ENCODE data around the gene NATD1. TPM values are rescaled to one million over a fixed set of nuclear protein-coding genes. Genes with fewer than 3 reads are reported as not detected.
A peak's percentile ranks its signal among the peaks of the same experiment; 100 is the strongest.

NATD1 gene
- total RNA-seq, 2 donors from 2014 or later = 15.4 to 17.0 TPM

DNA sequence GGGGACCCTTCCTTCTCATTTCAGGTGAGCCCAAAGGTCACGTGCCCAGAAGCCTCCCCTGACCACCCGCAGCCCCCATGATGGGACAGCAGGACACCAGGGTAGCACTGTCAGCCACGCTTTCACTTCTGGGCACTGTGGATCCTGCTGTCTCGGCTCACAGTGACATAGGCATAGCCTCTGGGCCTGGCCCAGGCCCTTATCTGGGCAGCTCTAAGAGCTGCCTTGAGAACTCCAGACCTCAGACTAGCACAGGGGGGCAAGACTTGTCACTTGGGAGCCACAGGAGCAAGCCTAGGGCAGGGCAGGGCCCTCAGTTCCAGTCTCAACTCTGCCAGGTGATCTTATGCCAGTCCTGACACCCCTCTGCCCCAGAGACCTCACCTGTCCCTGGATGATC, 4.7 kb downstream of the NATD1 start:
- Histone ChIP-seq H3K9me3 (no peaks in the 10 kb centered on the region), H3K27me3 (no peaks in the 10 kb centered on the region), H3K4me1 (peaks cover 0 to 59% of the 10 kb centered on the region in 2 donors), H3K4me3 (no peak overlapping the region), H3K27ac (peak overlapping the region; percentile 24 to 47), H3K36me3 (no peaks in the 10 kb centered on the region)
- TF ChIP-seq, protein P1, sequence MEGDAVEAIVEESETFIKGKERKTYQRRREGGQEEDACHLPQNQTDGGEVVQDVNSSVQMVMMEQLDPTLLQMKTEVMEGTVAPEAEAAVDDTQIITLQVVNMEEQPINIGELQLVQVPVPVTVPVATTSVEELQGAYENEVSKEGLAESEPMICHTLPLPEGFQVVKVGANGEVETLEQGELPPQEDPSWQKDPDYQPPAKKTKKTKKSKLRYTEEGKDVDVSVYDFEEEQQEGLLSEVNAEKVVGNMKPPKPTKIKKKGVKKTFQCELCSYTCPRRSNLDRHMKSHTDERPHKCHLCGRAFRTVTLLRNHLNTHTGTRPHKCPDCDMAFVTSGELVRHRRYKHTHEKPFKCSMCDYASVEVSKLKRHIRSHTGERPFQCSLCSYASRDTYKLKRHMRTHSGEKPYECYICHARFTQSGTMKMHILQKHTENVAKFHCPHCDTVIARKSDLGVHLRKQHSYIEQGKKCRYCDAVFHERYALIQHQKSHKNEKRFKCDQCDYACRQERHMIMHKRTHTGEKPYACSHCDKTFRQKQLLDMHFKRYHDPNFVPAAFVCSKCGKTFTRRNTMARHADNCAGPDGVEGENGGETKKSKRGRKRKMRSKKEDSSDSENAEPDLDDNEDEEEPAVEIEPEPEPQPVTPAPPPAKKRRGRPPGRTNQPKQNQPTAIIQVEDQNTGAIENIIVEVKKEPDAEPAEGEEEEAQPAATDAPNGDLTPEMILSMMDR (IDR thresholded peaks at IDR 0.05) = no peak
- no peak for DNase-seq (ENCODE audit: low spot score)

DNA sequence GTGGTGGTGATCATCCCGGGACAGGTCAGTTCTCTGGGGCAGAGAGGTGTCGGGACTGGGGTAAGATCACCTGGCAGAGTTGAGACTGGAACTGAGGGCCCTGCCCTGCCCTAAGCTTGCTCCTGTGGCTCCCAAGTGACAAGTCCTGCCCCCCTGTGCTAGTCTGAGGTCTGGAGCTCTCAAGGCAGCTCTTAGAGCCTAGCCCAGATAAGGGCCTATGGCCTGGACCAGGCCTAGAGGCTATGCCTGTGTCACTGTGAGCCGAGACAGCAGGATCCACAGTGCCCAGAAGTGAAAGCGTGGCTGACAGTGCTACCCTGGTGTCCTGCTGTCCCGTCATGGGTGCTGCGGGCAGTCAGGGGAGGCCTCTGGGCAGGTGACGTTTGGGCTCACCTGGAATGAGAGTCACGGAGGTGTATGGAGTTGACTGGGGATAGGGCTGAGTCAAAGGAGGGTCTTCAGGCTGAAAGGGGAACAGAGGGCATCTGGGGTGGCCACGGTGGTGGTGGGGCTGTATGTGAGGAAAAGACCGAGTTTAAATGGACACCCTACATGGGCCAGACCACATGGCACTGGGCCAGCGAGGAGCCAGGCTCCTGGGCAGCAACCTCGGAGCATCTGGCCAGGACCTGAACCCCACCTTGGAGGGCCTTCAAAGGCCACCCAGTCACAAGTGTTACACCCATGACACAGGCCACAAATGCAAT, 5.5 kb downstream of the NATD1 start:
- H3K4me1 ChIP-seq = peaks cover 0 to 66% of the 10 kb centered on the region in 2 donors
- DNase-seq (ENCODE audit: low spot score) = no peak
- TF ChIP-seq, protein P1 (IDR thresholded peaks at IDR 0.05) = no peak

DNA sequence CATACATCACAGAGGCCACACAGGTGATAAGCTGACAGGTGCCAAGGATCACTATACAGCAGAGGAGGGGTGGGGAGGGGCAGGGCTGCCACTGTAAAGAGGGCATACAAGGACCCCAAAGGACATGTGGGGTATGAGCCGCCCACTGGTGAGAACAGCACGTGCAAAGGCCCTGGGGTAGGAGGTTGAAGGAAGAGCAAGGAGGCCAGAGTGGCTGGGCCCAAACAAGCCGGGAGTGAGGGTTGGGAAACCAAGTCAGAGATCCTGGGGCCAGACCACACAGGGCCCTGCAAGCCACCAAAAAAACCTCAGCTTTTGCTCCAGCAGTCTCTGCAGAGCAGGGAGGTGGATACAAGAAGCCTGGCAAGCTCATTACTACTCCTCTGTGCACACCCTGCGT, 6.5 kb downstream of the NATD1 start:
- Histone ChIP-seq H3K27ac (peak overlapping the region in 1 of 2 donors; percentile 48), H3K4me1 (peaks cover 0 to 65% of the 10 kb centered on the region in 2 donors), H3K27me3 (no peaks in the 10 kb centered on the region), H3K4me3 (no peak overlapping the region), H3K9me3 (no peaks in the 10 kb centered on the region), H3K36me3 (peaks cover 8% of the 10 kb centered on the region)
- TF ChIP-seq, protein P1 (IDR thresholded peaks at IDR 0.05) = no peak
- no peak for DNase-seq (ENCODE audit: low spot score)

More for the DNA sequence above, 5.5 kb downstream of the NATD1 start:
- peaks cover 4% of the 10 kb centered on the region for H3K36me3 ChIP-seq
- no peaks in the 10 kb centered on the region for H3K9me3 ChIP-seq
- H3K27ac ChIP-seq = peak overlapping the region; percentile 22 to 47
- H3K4me3 ChIP-seq = no peak overlapping the region
- H3K27me3 ChIP-seq = no peaks in the 10 kb centered on the region

DNA sequence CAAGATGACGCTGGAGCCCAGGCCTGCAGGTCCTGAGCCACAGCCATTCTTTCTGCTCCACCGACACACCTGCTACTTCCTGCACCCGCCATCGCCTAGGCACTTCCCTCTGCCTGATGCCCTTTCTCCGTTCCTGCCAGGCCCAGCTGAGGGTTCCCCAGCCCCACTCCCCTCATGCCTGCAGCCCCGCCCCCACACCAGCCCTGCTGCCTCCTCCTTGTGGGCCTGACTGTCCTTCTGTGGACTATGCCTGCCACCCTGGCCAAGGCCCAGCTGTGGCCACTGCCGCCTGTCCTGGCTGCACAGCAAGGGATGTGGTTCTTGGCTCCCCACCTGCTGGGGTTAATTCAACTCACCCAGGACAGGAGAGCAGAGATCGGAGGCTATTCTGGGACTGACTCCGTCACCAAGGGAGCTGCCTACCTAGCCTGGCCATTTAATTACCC, 7.5 kb downstream of the NATD1 start:
- H3K36me3 ChIP-seq = peaks cover 8% of the 10 kb centered on the region
- peak overlapping the region; percentile 48 to 51 for H3K27ac ChIP-seq
- H3K9me3 ChIP-seq = no peaks in the 10 kb centered on the region
- TF ChIP-seq, protein P1 (IDR thresholded peaks at IDR 0.05) = no peak
- H3K4me1 ChIP-seq = peaks cover 0 to 55% of the 10 kb centered on the region in 2 donors
- no peak overlapping the region for H3K4me3 ChIP-seq
- no peak for DNase-seq (ENCODE audit: low spot score)
- H3K27me3 ChIP-seq = no peaks in the 10 kb centered on the region

DNA sequence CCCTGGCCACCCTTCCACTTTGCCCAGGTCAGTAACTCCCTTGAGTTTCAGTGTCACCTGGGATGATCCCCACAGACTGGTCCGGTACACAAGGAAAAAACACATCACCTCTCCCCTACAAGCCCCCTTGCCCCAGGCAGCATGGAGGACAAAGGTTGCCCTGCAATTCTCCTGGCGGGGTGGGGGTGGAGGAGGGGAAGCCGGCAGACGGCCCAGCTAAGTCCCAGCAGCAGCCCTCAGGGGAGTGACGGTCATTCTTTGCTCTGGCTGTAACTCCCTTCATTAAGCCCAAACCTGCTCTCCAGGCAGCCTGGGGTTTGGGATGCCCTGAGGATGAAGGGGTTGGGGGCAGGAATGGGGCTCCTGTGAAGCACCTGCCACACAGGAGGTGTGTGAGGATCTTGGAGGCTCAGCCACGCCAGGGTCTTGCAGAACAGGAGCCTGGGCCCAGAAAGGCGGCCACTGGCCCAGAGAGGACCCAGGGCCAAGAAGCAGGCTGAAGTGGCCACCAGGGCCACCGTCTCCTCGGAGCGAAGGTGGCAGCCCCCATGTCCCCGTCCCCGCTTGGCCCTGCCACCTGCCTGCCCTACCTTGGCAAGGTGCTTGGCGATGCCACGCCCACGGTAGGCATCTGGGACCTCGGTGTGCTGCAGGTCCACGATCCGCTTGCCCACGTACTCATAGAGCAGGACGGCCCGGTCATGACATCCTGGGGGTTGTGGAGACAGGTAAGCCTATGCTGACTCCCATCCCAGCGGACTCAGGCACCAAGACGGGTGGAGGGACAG, 9.5 kb downstream of the NATD1 start:
- TF ChIP-seq, protein P1 (IDR thresholded peaks at IDR 0.05) = no peak
- DNase-seq (ENCODE audit: low spot score) = no peak
- H3K36me3 ChIP-seq = peaks cover 8% of the 10 kb centered on the region
- H3K27me3 ChIP-seq = no peaks in the 10 kb centered on the region
- H3K9me3 ChIP-seq = no peaks in the 10 kb centered on the region
- H3K4me1 ChIP-seq = peaks cover 0 to 45% of the 10 kb centered on the region in 2 donors
- peak overlapping the region; percentile 4 to 25 for H3K27ac ChIP-seq
- H3K4me3 ChIP-seq = no peak overlapping the region

Measured in right atrium auricular region (tissue), 2 donors.